HCT116 (cell line): ENCODE data around the gene PTPRS.

ENCODE experiments used
- CBX3 ChIP-seq: IDR thresholded peaks from 2 replicates; pipeline ENCODE4 v1.6.1; 2012; ENCODE audit warnings: low read depth
- CEBPB ChIP-seq: IDR thresholded peaks from 2 replicates; pipeline ENCODE4 v1.6.1; 2012; ENCODE audit warnings: low read depth
- CTCF ChIP-seq, 3 experiments: fragments of 200-600 bp in 1 of 3; sonication (generic) in 1 of 3; IDR thresholded peaks in 2 of 3; conservative IDR thresholded peaks in 1 of 3; 2 replicates each; pipeline ENCODE4 v1.5.1; 2012 to 2017; ENCODE audit warnings: low read depth in 2 of 3, low read length in 2 of 3, antibody characterized with exemption in 1 of 3, borderline replicate concordance in 1 of 3, control low read depth in 1 of 3, mild to moderate bottlenecking in 1 of 3, mixed read lengths in 1 of 3, mixed run types in 1 of 3, moderate library complexity in 1 of 3; ENCODE audit not compliant: insufficient read depth in 1 of 3
- ELF1 ChIP-seq: IDR thresholded peaks from 2 replicates; pipeline ENCODE4 v1.6.1; 2012; ENCODE audit warnings: low read depth, borderline replicate concordance
- EZH2 ChIP-seq: fragments of 200-600 bp; sonication (generic); IDR thresholded peaks from 2 replicates; pipeline ENCODE4 v1.6.1; 2017; ENCODE audit warnings: antibody characterized with exemption, mixed run types
- EZH2phosphoT487 ChIP-seq: fragments of 200-600 bp; IDR thresholded peaks from 2 replicates; pipeline ENCODE4 v1.6.1; 2018; ENCODE audit warnings: antibody characterized with exemption, borderline replicate concordance
- MAX ChIP-seq: IDR thresholded peaks from 2 replicates; pipeline ENCODE4 v1.6.1; 2012
- POLR2A ChIP-seq: IDR thresholded peaks from 2 replicates; pipeline ENCODE4 v1.7.0; 2011; ENCODE audit warnings: borderline replicate concordance; ENCODE audit not compliant: insufficient read depth, insufficient read length; ENCODE audit errors: extremely low read depth
- RAD21 ChIP-seq: IDR thresholded peaks from 2 replicates; pipeline ENCODE4 v1.6.1; 2012; ENCODE audit warnings: low read depth, mild to moderate bottlenecking
- REST ChIP-seq: IDR thresholded peaks from 2 replicates; pipeline ENCODE4 v1.6.1; 2012; ENCODE audit warnings: low read depth
- SIN3A ChIP-seq: IDR thresholded peaks from 2 replicates; pipeline ENCODE4 v1.6.1; 2012; ENCODE audit warnings: low read depth
- SP1 ChIP-seq: IDR thresholded peaks from 2 replicates; pipeline ENCODE4 v1.6.1; 2012; ENCODE audit warnings: low read depth
- YY1 ChIP-seq: IDR thresholded peaks from 2 replicates; pipeline ENCODE4 v1.6.1; 2011; ENCODE audit warnings: low read length, low read depth, moderate library complexity, mild to moderate bottlenecking; ENCODE audit not compliant: insufficient replicate concordance; ENCODE audit errors: extremely low read depth
- ZBTB33 ChIP-seq: IDR thresholded peaks from 2 replicates; pipeline ENCODE4 v1.6.1; 2011; ENCODE audit warnings: mild to moderate bottlenecking, low read length, moderate library complexity; ENCODE audit not compliant: insufficient replicate concordance; ENCODE audit errors: extremely low read depth

GRCh38 chr19:5317321-5317720 is 23.3 kb downstream of the PTPRS start:
- TF ChIP-seq CTCF (IDR thresholded peaks at IDR 0.05 in 2 of 3, conservative IDR thresholded peaks at IDR 0.05 in 1 of 3; ENCODE audit: borderline replicate concordance in 1 of 3, insufficient read depth in 1 of 3, low read depth in 2 of 3, low read length in 2 of 3) (no peak), EZH2phosphoT487 (no peak), CBX3 (no peak), EZH2 (no peak), CEBPB (no peak), SIN3A (no peak), POLR2A (no peak), REST (no peak), ELF1 (no peak), MAX (no peak), ZBTB33 (no peak), RAD21 (no peak), SP1 (no peak), YY1 (no peak)
